Mesothelial cell of epicardium (in vitro differentiated cells): Measurements from ENCODE around the gene RFWD3. TPM values are rescaled to one million over a fixed set of nuclear protein-coding genes. Genes with fewer than 3 reads are reported as not detected.

ENCODE experiments used
- DNase-seq, 2 experiments: peaks; one replicate each; pipeline ENCODE4 v3.0.0; 2021; ENCODE audit warnings: low spot score in 2 of 2; ENCODE audit not compliant: unreplicated experiment in 2 of 2
- H3K27ac Mint-ChIP-seq: 2 replicates; pipeline ENCODE4 v1.8.0; 2021; ENCODE audit warnings: mixed read lengths
- H3K27me3 Mint-ChIP-seq: 2 replicates; pipeline ENCODE4 v1.8.0; 2021; ENCODE audit warnings: low read depth, mixed read lengths
- H3K36me3 Mint-ChIP-seq: 2 replicates; pipeline ENCODE4 v1.8.0; 2021; ENCODE audit warnings: mixed read lengths
- H3K4me1 Mint-ChIP-seq: 2 replicates; pipeline ENCODE4 v1.8.0; 2021; ENCODE audit warnings: mixed read lengths
- H3K4me3 Mint-ChIP-seq: 2 replicates; pipeline ENCODE4 v1.8.0; 2021; ENCODE audit warnings: mild to moderate bottlenecking, moderate library complexity, mixed read lengths
- H3K9me3 Mint-ChIP-seq: 2 replicates; pipeline ENCODE4 v1.8.0; 2021; ENCODE audit warnings: mixed read lengths
- CTCF ChIP-seq: fragments of 200-600 bp; sonication (generic); IDR thresholded peaks from one replicate; pipeline ENCODE4 v1.5.0; 2021; ENCODE audit warnings: antibody characterized with exemption; ENCODE audit not compliant: unreplicated experiment
- total RNA-seq: library from RNA; stranded (reverse); gene quantifications from 3 replicates; pipeline ENCODE4 v1.2.1, GENCODE V29; 2021

The RFWD3 gene
- total RNA-seq, 1 donor from 2014 or later: 36.8 TPM

DNA sequence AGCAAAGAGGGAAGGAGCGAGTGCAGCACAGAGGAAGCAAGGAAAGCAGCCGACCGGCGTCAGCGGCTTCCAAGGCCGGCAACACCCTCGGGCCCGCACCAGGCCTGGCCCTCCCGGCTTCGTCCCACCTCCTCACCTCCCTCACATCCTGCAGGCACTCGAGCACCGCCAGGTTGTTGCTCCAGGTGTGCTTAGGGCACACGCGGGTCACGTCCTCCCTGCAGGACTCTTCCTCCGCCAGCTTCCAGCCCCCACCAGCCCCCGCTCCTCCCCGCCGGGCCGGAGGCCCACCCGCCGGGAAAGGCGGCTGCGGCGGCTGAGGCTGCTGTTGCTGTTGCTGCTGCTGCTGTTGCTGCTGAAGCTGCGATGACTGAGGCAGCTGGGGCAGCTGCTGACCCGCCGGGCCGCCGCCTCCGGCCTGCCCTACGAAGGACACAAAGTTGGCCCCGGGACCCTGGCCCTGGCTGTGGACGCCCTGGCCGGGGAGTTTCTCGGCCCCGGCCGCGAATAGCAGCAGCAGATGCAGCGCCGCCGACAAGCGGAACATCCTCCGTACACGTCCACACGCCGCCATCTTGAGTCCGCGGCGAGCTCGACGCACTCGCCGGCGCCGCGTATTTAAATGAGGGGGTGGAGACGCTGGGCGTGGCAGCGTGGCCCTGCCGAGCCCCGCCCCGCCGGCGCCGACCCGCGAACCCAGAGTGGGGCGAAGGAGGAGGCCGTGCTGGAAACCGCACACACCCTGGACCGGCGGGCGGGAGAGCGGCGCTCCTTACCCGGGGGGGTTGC lies 60.0 kb downstream of the RFWD3 start, which contains the start of gene GLG1:
Gene GLG1 (minus strand): TSS at position 594 of the 789 bp plus-strand sequence. CDS start 20 bp downstream, at position 574.
- H3K27ac Mint-ChIP-seq: peak within 1 kb of the TSS; percentile 98

DNA sequence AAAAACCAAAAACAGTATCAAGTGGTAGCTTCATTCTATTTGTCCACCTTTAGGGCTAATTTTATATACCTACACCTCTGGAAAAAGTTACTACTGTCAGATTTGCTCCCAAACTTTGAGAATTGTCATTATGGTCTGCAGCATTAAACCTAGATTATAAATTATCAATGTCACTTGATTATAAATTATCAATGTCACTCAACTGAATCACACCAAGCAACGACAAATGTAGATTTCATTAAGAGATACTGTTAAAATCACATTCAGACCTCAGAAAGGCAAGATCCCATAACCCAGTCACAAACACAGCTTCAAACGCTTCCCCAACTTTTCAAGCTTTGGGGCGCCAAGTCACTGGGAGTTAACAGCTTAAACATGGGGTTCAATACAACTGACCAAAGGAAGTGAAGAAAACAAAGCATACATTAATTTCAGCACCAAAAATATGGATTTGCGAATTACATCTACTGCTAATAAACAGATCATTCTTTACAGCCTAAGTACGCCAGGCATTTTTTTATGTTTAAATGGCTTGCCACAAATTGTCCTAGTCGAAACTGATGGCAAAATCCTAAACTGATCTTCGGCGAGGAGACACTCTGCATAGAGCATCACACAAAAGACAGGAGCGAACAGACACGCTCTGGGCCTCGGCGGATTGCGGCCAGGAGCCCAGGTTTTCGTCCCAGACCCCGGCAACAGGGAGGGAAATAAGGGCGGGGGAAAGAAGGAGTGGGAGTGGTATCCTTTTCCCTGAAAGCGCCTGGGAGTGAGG lies 60.7 kb downstream of the RFWD3 start:
- Mint-ChIP-seq H3K4me3 (peak overlapping the region; percentile 87), H3K4me1 (peaks cover 44% of the 10 kb centered on the region)
- DNase-seq: no peak

More for the DNA sequence above, 60.0 kb downstream of the RFWD3 start, which contains the start of gene GLG1:
- H3K4me1 Mint-ChIP-seq: peaks cover 38% of the 10 kb centered on the region
- TF ChIP-seq CTCF: no peak
- no peaks in the 10 kb centered on the region for H3K27me3 Mint-ChIP-seq
- no peaks in the 10 kb centered on the region for H3K36me3 Mint-ChIP-seq
- H3K4me3 Mint-ChIP-seq: peak within 1 kb of the TSS; percentile 87
- DNase-seq: peak; percentile 86 to 90
- no peaks in the 10 kb centered on the region for H3K9me3 Mint-ChIP-seq

GRCh38 chr16:74605332-74605731 lies 61.3 kb downstream of the RFWD3 start:
- TF ChIP-seq CTCF: no peak
- Mint-ChIP-seq H3K27ac (peak overlapping the region; percentile 98), H3K4me1 (peaks cover 46% of the 10 kb centered on the region), H3K27me3 (no peaks in the 10 kb centered on the region), H3K4me3 (peak overlapping the region; percentile 87), H3K9me3 (no peaks in the 10 kb centered on the region), H3K36me3 (no peaks in the 10 kb centered on the region)
- no peak for DNase-seq

More for the DNA sequence above, 60.7 kb downstream of the RFWD3 start:
- no peaks in the 10 kb centered on the region for H3K9me3 Mint-ChIP-seq
- peak overlapping the region; percentile 98 for H3K27ac Mint-ChIP-seq
- no peaks in the 10 kb centered on the region for H3K36me3 Mint-ChIP-seq
- H3K27me3 Mint-ChIP-seq: no peaks in the 10 kb centered on the region
- no peak for TF ChIP-seq CTCF

- DNase-seq: no peak
- Mint-ChIP-seq H3K36me3 (no peaks in the 10 kb centered on the region), H3K27me3 (no peaks in the 10 kb centered on the region), H3K27ac (no peak overlapping the region), H3K4me1 (peaks cover 46% of the 10 kb centered on the region), H3K9me3 (no peaks in the 10 kb centered on the region), H3K4me3 (peak overlapping the region; percentile 33)
- TF ChIP-seq CTCF: no peak
These were observed 62.8 kb downstream of the RFWD3 start for GRCh38 chr16:74603848-74604247.

DNA sequence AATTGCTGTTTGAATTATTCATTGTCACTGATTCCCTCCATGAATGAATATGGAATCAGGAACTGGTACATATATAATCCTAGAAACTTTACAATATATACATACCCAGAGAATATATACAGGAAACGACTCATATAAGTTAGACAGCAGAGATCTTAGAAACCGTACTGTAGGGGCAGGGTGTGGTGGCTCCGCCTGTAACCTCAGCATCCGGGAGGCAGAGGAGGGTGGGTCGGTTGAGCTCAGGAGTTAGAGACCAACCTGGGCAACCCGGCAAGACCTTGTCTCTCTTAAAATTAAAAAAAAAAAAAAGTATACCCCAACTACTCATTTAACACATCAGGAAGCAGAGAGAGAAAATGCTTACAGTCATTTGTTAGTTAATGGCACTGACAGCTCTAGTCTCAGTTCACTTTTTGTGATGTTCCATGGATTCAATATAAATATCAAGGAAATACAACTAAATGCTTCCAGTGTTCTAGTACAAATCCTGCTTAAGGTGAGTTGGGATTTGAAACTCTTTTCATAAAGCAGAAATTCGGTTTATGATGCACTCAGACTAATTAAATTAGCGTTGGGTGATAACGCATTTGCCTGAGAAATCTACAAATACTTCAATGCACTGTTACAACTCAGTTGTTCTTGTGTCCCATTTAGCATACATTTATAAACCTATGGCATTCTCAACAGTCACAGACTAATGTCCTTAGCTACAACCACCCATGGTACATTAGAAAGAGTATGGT lies 65.4 kb downstream of the RFWD3 start:
- H3K27ac Mint-ChIP-seq: no peak overlapping the region
- H3K9me3 Mint-ChIP-seq: no peaks in the 10 kb centered on the region
- H3K27me3 Mint-ChIP-seq: no peaks in the 10 kb centered on the region
- DNase-seq: no peak
- H3K4me3 Mint-ChIP-seq: no peak overlapping the region
- H3K4me1 Mint-ChIP-seq: peaks cover 38% of the 10 kb centered on the region
- peaks cover 7% of the 10 kb centered on the region for H3K36me3 Mint-ChIP-seq
- TF ChIP-seq CTCF: no peak
